Parathyroid adenoma (tissue), 2 donors: Measurements from ENCODE around the gene KRTAP10-9.

Experiments used
- H2AFZ ChIP-seq: fragments of 300-600 bp; sonication (generic); one replicate; pipeline ENCODE4 v1.7.0; 2017; ENCODE audit warnings: antibody characterized with exemption, mild to moderate bottlenecking
- H3K27ac ChIP-seq: fragments of 300-600 bp; sonication (generic); one replicate; pipeline ENCODE4 v1.7.0; 2017
- H3K27me3 ChIP-seq: fragments of 300-600 bp; sonication (generic); one replicate; pipeline ENCODE4 v1.7.0; 2017; ENCODE audit warnings: low read length; ENCODE audit not compliant: control insufficient read depth, insufficient read depth
- H3K36me3 ChIP-seq: fragments of 300-600 bp; sonication (generic); one replicate; pipeline ENCODE4 v1.7.0; 2017; ENCODE audit warnings: low read length; ENCODE audit not compliant: control insufficient read depth, insufficient read depth
- H3K4me1 ChIP-seq: fragments of 300-600 bp; sonication (generic); one replicate; pipeline ENCODE4 v1.7.0; 2017; ENCODE audit warnings: control low read depth
- H3K4me2 ChIP-seq: fragments of 300-600 bp; sonication (generic); one replicate; pipeline ENCODE4 v1.7.0; 2017; ENCODE audit warnings: low read length
- H3K4me3 ChIP-seq: fragments of 300-600 bp; sonication (generic); one replicate; pipeline ENCODE4 v1.7.0; 2017; ENCODE audit warnings: low read depth, low read length
- H3K79me2 ChIP-seq: fragments of 300-600 bp; sonication (generic); one replicate; pipeline ENCODE4 v1.7.0; 2017; ENCODE audit warnings: control low read depth
- H3K9ac ChIP-seq: fragments of 300-600 bp; sonication (generic); one replicate; pipeline ENCODE4 v1.7.0; 2017; ENCODE audit warnings: mild to moderate bottlenecking
- H3K9me3 ChIP-seq: fragments of 300-600 bp; sonication (generic); one replicate; pipeline ENCODE4 v1.7.0; 2017; ENCODE audit warnings: low read length; ENCODE audit not compliant: control insufficient read depth
- TF ChIP-seq, protein P1 (sequence below): fragments of 300-600 bp; sonication (generic); IDR thresholded peaks from one replicate; pipeline ENCODE4 v1.7.0; 2017; ENCODE audit warnings: antibody characterized with exemption, mild to moderate bottlenecking
- donor health status: primary hyperparathyroidism.

Gene KRTAP10-9

DNA sequence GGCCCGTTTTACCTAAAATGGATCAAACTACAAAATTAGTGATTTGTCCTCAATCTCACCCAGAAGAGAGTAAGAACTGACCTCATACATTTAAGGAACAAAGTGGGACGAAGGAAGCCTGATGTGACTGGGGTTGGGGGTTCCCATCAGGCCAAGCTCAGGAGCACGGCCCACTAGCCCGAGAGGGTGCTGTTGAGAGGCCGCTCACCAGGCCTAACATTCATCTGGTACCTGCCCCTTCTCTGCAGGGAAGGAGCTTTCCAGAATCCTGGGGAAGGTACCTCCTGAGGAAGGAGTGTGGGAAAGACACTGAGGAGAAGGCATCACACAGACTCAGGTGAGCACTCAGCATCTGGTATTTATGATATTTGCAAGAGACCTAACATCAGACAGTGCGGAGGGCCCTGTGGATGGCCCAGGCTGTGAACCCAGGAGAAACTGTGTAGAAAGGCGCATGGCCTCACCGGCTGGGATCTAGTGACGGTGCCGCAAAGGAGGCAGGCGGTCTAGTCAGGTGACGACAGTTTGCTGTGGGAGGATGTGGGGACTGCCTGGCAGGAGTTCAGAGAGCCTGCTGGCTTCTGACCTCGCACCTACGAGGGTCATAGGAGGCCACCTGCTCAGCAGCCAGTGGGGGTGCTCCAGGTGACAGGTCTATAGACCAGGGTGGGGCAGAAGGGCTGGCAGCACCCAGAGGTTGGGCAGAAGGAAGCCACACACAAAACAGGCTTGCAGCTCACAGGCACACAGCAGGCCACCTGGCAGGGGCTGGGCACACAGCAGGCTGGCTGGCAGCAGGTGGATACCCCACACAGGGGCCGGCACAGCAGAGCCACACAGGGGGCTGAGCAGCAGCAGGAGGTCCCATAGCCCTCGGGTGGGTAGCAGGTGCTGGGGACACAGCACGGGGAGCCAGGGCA is 27.0 kb downstream of the KRTAP10-9 start:
- Histone ChIP-seq H3K4me1 (no peaks in the 10 kb centered on the region), H3K79me2 (no peaks in the 10 kb centered on the region), H3K9ac (no peak overlapping the region), H3K27me3 (no peaks in the 10 kb centered on the region), H3K9me3 (no peaks in the 10 kb centered on the region), H3K27ac (no peak overlapping the region), H3K4me2 (no peak overlapping the region), H3K36me3 (no peaks in the 10 kb centered on the region), H3K4me3 (no peak overlapping the region), H2AFZ (no peak overlapping the region)
- TF ChIP-seq, protein P1, sequence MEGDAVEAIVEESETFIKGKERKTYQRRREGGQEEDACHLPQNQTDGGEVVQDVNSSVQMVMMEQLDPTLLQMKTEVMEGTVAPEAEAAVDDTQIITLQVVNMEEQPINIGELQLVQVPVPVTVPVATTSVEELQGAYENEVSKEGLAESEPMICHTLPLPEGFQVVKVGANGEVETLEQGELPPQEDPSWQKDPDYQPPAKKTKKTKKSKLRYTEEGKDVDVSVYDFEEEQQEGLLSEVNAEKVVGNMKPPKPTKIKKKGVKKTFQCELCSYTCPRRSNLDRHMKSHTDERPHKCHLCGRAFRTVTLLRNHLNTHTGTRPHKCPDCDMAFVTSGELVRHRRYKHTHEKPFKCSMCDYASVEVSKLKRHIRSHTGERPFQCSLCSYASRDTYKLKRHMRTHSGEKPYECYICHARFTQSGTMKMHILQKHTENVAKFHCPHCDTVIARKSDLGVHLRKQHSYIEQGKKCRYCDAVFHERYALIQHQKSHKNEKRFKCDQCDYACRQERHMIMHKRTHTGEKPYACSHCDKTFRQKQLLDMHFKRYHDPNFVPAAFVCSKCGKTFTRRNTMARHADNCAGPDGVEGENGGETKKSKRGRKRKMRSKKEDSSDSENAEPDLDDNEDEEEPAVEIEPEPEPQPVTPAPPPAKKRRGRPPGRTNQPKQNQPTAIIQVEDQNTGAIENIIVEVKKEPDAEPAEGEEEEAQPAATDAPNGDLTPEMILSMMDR: no peak

DNA sequence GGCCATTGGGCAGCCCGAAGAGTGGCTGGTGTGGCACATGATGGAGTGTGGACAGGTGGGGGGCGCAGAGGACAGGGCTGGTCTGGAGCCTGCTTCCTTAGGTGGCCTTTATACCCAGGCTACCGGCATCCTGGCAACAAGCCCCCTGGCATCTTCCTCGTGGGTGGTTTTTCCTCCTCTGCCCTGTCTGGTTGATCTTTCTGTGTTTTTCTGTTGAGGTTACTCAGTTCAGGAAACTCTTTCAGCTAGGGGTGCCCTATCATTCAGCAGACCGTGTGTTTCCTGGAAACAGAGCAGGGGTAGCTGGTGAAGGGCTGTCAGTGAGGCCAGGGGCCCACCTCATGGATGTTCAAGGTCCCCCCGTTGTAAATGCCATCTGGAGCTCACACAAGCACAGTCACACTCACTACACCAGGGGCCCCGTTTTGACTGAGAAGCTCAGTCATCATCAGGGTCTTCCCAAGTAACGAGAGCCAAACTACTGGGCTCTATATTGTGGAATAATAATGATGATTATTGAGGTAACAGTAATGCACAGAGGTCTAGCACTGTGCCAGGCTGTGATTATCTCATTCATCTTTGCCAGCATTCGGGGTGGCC is 27.8 kb downstream of the KRTAP10-9 start, which contains the start of gene KRTAP12-4:
Gene KRTAP12-4, minus strand, starts transcription at position 84 of the 600 bp plus-strand sequence. Its CDS starts 45 bp downstream, at position 39.
- no peak within 1 kb of the TSS for H3K27ac ChIP-seq
- H3K4me1 ChIP-seq: no peaks in the 10 kb centered on the region
- TF ChIP-seq, protein P1: no peak
- H3K79me2 ChIP-seq: no peaks in the 10 kb centered on the region
- no peak within 1 kb of the TSS for H2AFZ ChIP-seq
- no peak within 1 kb of the TSS for H3K9ac ChIP-seq
- H3K4me2 ChIP-seq: no peak within 1 kb of the TSS
- H3K27me3 ChIP-seq: no peaks in the 10 kb centered on the region
- H3K4me3 ChIP-seq: no peak within 1 kb of the TSS
- H3K36me3 ChIP-seq: no peaks in the 10 kb centered on the region
- H3K9me3 ChIP-seq: no peaks in the 10 kb centered on the region

DNA sequence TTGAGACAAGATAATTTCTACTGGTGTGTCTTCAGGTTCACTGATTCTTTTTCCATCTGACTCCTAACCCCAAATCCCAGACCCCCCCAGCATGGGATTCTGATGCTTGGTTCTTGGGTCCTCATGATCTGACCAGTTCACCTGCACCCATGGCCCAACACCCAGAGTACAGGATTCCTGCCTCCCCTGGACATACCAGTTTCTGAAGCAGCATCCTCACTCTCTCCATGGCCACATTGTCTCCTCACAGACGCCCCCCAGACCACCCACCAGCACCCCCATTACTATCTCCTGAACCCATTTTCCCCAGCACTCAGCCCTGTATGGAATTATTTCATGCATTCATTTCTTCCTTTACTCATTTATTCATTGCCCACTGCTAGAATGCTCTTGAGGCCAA is 30.0 kb downstream of the KRTAP10-9 start:
- Histone ChIP-seq H3K27me3 (no peaks in the 10 kb centered on the region), H3K79me2 (no peaks in the 10 kb centered on the region), H3K4me2 (no peak overlapping the region), H3K4me3 (no peak overlapping the region), H2AFZ (no peak overlapping the region), H3K4me1 (no peaks in the 10 kb centered on the region), H3K27ac (no peak overlapping the region), H3K36me3 (no peaks in the 10 kb centered on the region), H3K9ac (no peak overlapping the region), H3K9me3 (no peaks in the 10 kb centered on the region)
- TF ChIP-seq, protein P1: no peak

- Histone ChIP-seq H3K79me2 (no peaks in the 10 kb centered on the region), H3K9ac (no peak within 1 kb of the TSS), H3K9me3 (no peaks in the 10 kb centered on the region), H3K4me3 (no peak within 1 kb of the TSS), H3K27ac (no peak within 1 kb of the TSS), H3K27me3 (no peaks in the 10 kb centered on the region), H3K4me1 (no peaks in the 10 kb centered on the region), H2AFZ (no peak within 1 kb of the TSS), H3K4me2 (no peak within 1 kb of the TSS), H3K36me3 (no peaks in the 10 kb centered on the region)
- TF ChIP-seq, protein P1: no peak
Observed at GRCh38 chr21:44657635-44658540, 31.0 kb downstream of the KRTAP10-9 start, which contains the start of gene KRTAP12-3. TSS of gene KRTAP12-3 (plus strand) at chr21:44657932. CDS start at chr21:44657980, 48 bp downstream.
